GM12878 (cell line): Measurements from ENCODE around the gene MEF2C. TPM values are rescaled to one million over a fixed set of nuclear protein-coding genes. Genes with fewer than 3 reads are reported as not detected.

Source experiments
- BCL11A ChIP-seq: IDR thresholded peaks from 2 replicates; pipeline ENCODE4 v1.6.1; 2011; ENCODE audit warnings: low read depth, low read length
- CTCF ChIP-seq, 3 experiments: IDR thresholded peaks in 2 of 3; conservative IDR thresholded peaks in 1 of 3; 2 replicates each; pipeline ENCODE4 v1.5.1; 2011; ENCODE audit warnings: low read depth in 3 of 3, low read length in 3 of 3, mild to moderate bottlenecking in 3 of 3, control low read depth in 2 of 3, moderate library complexity in 2 of 3, inconsistent platforms in 1 of 3, mixed read lengths in 1 of 3; ENCODE audit not compliant: control insufficient read depth in 2 of 3, insufficient read depth in 1 of 3; ENCODE audit errors: extremely low read depth in 1 of 3
- EED ChIP-seq: sonication (generic); IDR thresholded peaks from 2 replicates; pipeline ENCODE4 v1.6.1; 2016; ENCODE audit warnings: antibody characterized with exemption, low read depth
- FOS ChIP-seq: IDR thresholded peaks from 3 replicates; pipeline ENCODE4 v1.6.1; 2011; ENCODE audit warnings: borderline replicate concordance; ENCODE audit not compliant: insufficient read length; ENCODE audit errors: extremely low read depth
- FOXM1 ChIP-seq: IDR thresholded peaks from 2 replicates; pipeline ENCODE4 v1.6.1; 2012; ENCODE audit warnings: low read depth, mild to moderate bottlenecking, inconsistent platforms, low read length, moderate library complexity
- GATAD2B ChIP-seq: fragments of 450-650 bp; conservative IDR thresholded peaks from 2 replicates; pipeline ENCODE4 v1.6.1; 2017; ENCODE audit warnings: low read depth, mild to moderate bottlenecking, moderate library complexity
- HCFC1 ChIP-seq: fragments of 150-350 bp; IDR thresholded peaks from 2 replicates; pipeline ENCODE4 v1.6.1; 2014; ENCODE audit warnings: low read length
- IRF4 ChIP-seq: IDR thresholded peaks from 2 replicates; pipeline ENCODE4 v1.6.1; 2011; ENCODE audit warnings: low read depth, low read length
- KDM1A ChIP-seq: fragments of 200-600 bp; sonication (generic); IDR thresholded peaks from 2 replicates; pipeline ENCODE4 v1.6.1; 2016; ENCODE audit warnings: borderline replicate concordance
- LARP7 ChIP-seq: fragments of 450-650 bp; IDR thresholded peaks from 2 replicates; pipeline ENCODE4 v1.6.1; 2017; ENCODE audit warnings: mild to moderate bottlenecking
- MYB ChIP-seq: fragments of 150-350 bp; IDR thresholded peaks from 2 replicates; pipeline ENCODE4 v1.6.1; 2014; ENCODE audit warnings: mild to moderate bottlenecking, low read depth, low read length, borderline replicate concordance
- MYC ChIP-seq: IDR thresholded peaks from 2 replicates; pipeline ENCODE4 v1.6.1; 2011; ENCODE audit warnings: mild to moderate bottlenecking, low read length, moderate library complexity, inconsistent platforms; ENCODE audit not compliant: insufficient read depth, insufficient replicate concordance, insufficient read length, severe bottlenecking
- NR2C2 ChIP-seq: IDR thresholded peaks from 2 replicates; pipeline ENCODE4 v1.6.1; 2011; ENCODE audit warnings: borderline replicate concordance, low read depth; ENCODE audit not compliant: control insufficient read depth, insufficient read length
- NRF1 ChIP-seq: conservative IDR thresholded peaks from 2 replicates; pipeline ENCODE4 v1.6.1; 2011; ENCODE audit warnings: mild to moderate bottlenecking, low read depth, low read length, improper control_type of control experiment
- POU2F2 ChIP-seq: IDR thresholded peaks from 3 replicates; pipeline ENCODE4 v1.6.1; 2011; ENCODE audit warnings: low read depth, mild to moderate bottlenecking, low read length, borderline replicate concordance
- RAD51 ChIP-seq: fragments of 450-650 bp; IDR thresholded peaks from 2 replicates; pipeline ENCODE4 v1.6.1; 2016; ENCODE audit warnings: moderate library complexity, mild to moderate bottlenecking, inconsistent platforms
- RELB ChIP-seq: fragments of 450-650 bp; IDR thresholded peaks from 2 replicates; pipeline ENCODE4 v1.6.1; 2017; ENCODE audit warnings: low read depth, mild to moderate bottlenecking, moderate library complexity
- SIN3A ChIP-seq: IDR thresholded peaks from 2 replicates; pipeline ENCODE4 v1.6.1; 2012; ENCODE audit warnings: low read depth, low read length, improper control_type of control experiment
- SMC3 ChIP-seq: IDR thresholded peaks from 2 replicates; pipeline ENCODE4 v1.6.1; 2011; ENCODE audit warnings: low read length, improper control_type of control experiment, borderline replicate concordance
- TAF1 ChIP-seq: IDR thresholded peaks from 2 replicates; pipeline ENCODE4 v1.6.1; 2011; ENCODE audit warnings: mild to moderate bottlenecking, low read depth, low read length, borderline replicate concordance
- TCF3 ChIP-seq: IDR thresholded peaks from 2 replicates; pipeline ENCODE4 v1.6.1; 2012; ENCODE audit warnings: low read depth, mild to moderate bottlenecking, low read length, borderline replicate concordance; ENCODE audit not compliant: insufficient read depth
- YY1 ChIP-seq: IDR thresholded peaks from 2 replicates; pipeline ENCODE4 v1.6.1; 2011; ENCODE audit warnings: low read depth, mild to moderate bottlenecking, low read length
- ZBED1 ChIP-seq: IDR thresholded peaks from 2 replicates; pipeline ENCODE4 v1.6.1; 2016; ENCODE audit warnings: borderline replicate concordance
- ZBTB33 ChIP-seq: fragments of 450-650 bp; IDR thresholded peaks from 2 replicates; pipeline ENCODE4 v1.6.1; 2017; ENCODE audit warnings: mild to moderate bottlenecking
- ZNF217 ChIP-seq: fragments of 450-650 bp; IDR thresholded peaks from 2 replicates; pipeline ENCODE4 v1.6.1; 2017; ENCODE audit warnings: antibody characterized with exemption, mild to moderate bottlenecking
- ZNF274 ChIP-seq: IDR thresholded peaks from one replicate; pipeline ENCODE4 v1.8.0; 2011; ENCODE audit not compliant: insufficient read length, insufficient read depth
- polyA plus RNA-seq, 11 experiments: library from polyadenylated mRNA; depleted of rRNA in 4 of 11; unstranded in 6 of 11; stranded (reverse) in 5 of 11; fragments of >200 nt; fragmentation: Nextera tagmentation in 4 of 11; fragmentation: Illumina TruSeq in 1 of 11; extraction: Ambion mirVana in 4 of 11; extraction: Trizol in 1 of 11; gene quantifications; 1 replicate in 1 of 11; 2 replicates in 10 of 11; pipeline versions ENCODE4 v1.2.1 to v1.2.3, GENCODE V29; 2011 to 2016; ENCODE audit warnings: inconsistent platforms in 2 of 11, missing spikeins in 2 of 11, low read depth in 1 of 11
- total RNA-seq, 4 experiments: library from RNA; depleted of rRNA in 3 of 4; stranded (reverse); fragments of >200 nt in 3 of 4; fragmentation: Illumina TruSeq in 1 of 4; extraction: Trizol in 1 of 4; gene quantifications; 2 replicates each; pipeline versions ENCODE4 v1.2.1 to v1.2.3, GENCODE V29; 2013 to 2021

MEF2C gene
- total and polyA plus RNA-seq, 10 of the 15 experiments (the other 5 are each of a cell fraction or from before 2014, with no cell fraction given), result 104 to 225 (median 180) TPM

GRCh38 chr5:88883059-88883835 is at the start of gene MEF2C (continued):
- TF ChIP-seq CTCF (IDR thresholded peaks at IDR 0.05 in 2 of 3, conservative IDR thresholded peaks at IDR 0.05 in 1 of 3; ENCODE audit: control insufficient read depth in 2 of 3, extremely low read depth in 1 of 3, insufficient read depth in 1 of 3, low read depth in 3 of 3, low read length in 3 of 3), result no peak
- TF ChIP-seq KDM1A, result no peak
- no peak for TF ChIP-seq ZNF217
- TF ChIP-seq IRF4, result no peak
- TF ChIP-seq NR2C2, result no peak
- TF ChIP-seq YY1, result peak; percentile 20; the same call in 1 of the 2 replicates
- TF ChIP-seq MYB, result no peak
- TF ChIP-seq TCF3, result 0 out of 2 replicates have a peak, but pooled peaks have one; percentile 60
- TF ChIP-seq NRF1, result no peak
- TF ChIP-seq SIN3A, result no peak; the same call in 1 of the 2 replicates
- peak; percentile 78 for TF ChIP-seq EED
- no peak for TF ChIP-seq LARP7
- TF ChIP-seq ZBTB33, result no peak
- peak; percentile 61; the same call in 1 of the 3 replicates for TF ChIP-seq POU2F2
- no peak for TF ChIP-seq MYC
- no peak for TF ChIP-seq ZNF274
- no peak for TF ChIP-seq RAD51
- no peak for TF ChIP-seq BCL11A
- no peak; the same call in 1 of the 2 replicates for TF ChIP-seq HCFC1
- TF ChIP-seq ZBED1, result no peak
- 0 out of 2 replicates have a peak, but pooled peaks have one; percentile 47 for TF ChIP-seq GATAD2B
- TF ChIP-seq RELB, result no peak
- TF ChIP-seq FOXM1, result no peak
- TF ChIP-seq SMC3, result no peak
- TF ChIP-seq FOS, result no peak
- TF ChIP-seq TAF1, result peak; percentile 99
